Sigmoid colon (tissue), 7 donors: ENCODE measurements around the gene PLXND1. TPM values are rescaled to one million over a fixed set of nuclear protein-coding genes. Genes with fewer than 3 reads are reported as not detected.

Experiments
- DNase-seq: peaks from one replicate; pipeline ENCODE4 v3.0.0-alpha.2; 2019
- H3K27ac ChIP-seq, 4 donors: fragments of 200-600 bp; sonication (generic); one replicate each; pipeline ENCODE4 v1.5.1; 2016 to 2019; ENCODE audit warnings: mild to moderate bottlenecking in 1 of 4
- H3K27me3 ChIP-seq, 3 donors: fragments of 200-600 bp; sonication (generic); one replicate each; pipeline ENCODE4 v1.5.1; 2019; ENCODE audit warnings: mild to moderate bottlenecking in 1 of 3
- H3K36me3 ChIP-seq, 4 donors: fragments of 200-600 bp; sonication (generic); one replicate each; pipeline ENCODE4 v1.5.1; 2016 to 2019
- H3K4me1 ChIP-seq, 4 donors: fragments of 200-600 bp; sonication (generic); one replicate each; pipeline ENCODE4 v1.5.1; 2017 to 2019
- H3K4me3 ChIP-seq, 4 donors: fragments of 200-600 bp; sonication (generic); one replicate each; pipeline ENCODE4 v1.5.1; 2017 to 2019; ENCODE audit warnings: mild to moderate bottlenecking in 2 of 4, moderate library complexity in 1 of 4
- H3K9me3 ChIP-seq, 4 donors: fragments of 200-600 bp in 3 of 4; sonication (generic) in 3 of 4; one replicate each; pipeline versions ENCODE4 v1.5.1 to v1.6.1; 2013 to 2019
- EP300 ChIP-seq, 4 donors: sonication (generic); formaldehyde crosslinking; IDR thresholded peaks; one replicate each; pipeline ENCODE4 v1.6.1; 2017; ENCODE audit warnings: antibody characterized with exemption in 4 of 4
- POLR2A ChIP-seq, 2 donors: fragments of 450-650 bp; IDR thresholded peaks; one replicate each; pipeline ENCODE4 v1.6.1; 2016; ENCODE audit warnings: antibody characterized with exemption in 2 of 2, mild to moderate bottlenecking in 2 of 2, moderate library complexity in 2 of 2
- POLR2AphosphoS5 ChIP-seq, 4 donors: sonication (generic); formaldehyde crosslinking; IDR thresholded peaks; one replicate each; pipeline ENCODE4 v1.6.1; 2017; ENCODE audit warnings: antibody characterized with exemption in 4 of 4
- WGBS, 2 donors: extraction: QIAGEN DNeasy Blood & Tissue Kit; methylation state at CpG; one replicate each; pipeline ENCODE4 v1.1.7; 2013; 5-methylcytosine and 5-hydroxymethylcytosine counted together
- intact Hi-C: fragments of 100-400 bp; cut with DNase I; formaldehyde crosslinking; loops from one replicate; pipeline ENCODE4 v1.15.1; 2023
- polyA plus RNA-seq, 3 donors: library from polyadenylated mRNA; stranded (reverse); fragments of 200-250 nt; gene quantifications; one replicate each; pipeline ENCODE4 v1.2.3, GENCODE V29; 2013
- total RNA-seq, 4 donors: library from RNA; depleted of rRNA; stranded (reverse); fragments of >200 nt; gene quantifications; one replicate each; pipeline ENCODE4 v1.1.0, GENCODE V29; 2016
- TF ChIP-seq, protein P1 (sequence below), 4 experiments: fragments of 450-650 bp in 3 of 4; fragments of 200-600 bp in 1 of 4; IDR thresholded peaks; one replicate each; pipeline ENCODE4 v1.5.1; 2016 to 2019; ENCODE audit warnings: antibody characterized with exemption in 4 of 4, mild to moderate bottlenecking in 3 of 4, moderate library complexity in 2 of 4
- donor health status: healthy with polysubstance abuse.
- donor health status: Bipolar disorder and iron deficiency.
- donor health status: healthy.

Gene PLXND1
- total and polyA plus RNA-seq, 7 donors, result 9.6 to 77.0 (median 42.0) TPM

DNA sequence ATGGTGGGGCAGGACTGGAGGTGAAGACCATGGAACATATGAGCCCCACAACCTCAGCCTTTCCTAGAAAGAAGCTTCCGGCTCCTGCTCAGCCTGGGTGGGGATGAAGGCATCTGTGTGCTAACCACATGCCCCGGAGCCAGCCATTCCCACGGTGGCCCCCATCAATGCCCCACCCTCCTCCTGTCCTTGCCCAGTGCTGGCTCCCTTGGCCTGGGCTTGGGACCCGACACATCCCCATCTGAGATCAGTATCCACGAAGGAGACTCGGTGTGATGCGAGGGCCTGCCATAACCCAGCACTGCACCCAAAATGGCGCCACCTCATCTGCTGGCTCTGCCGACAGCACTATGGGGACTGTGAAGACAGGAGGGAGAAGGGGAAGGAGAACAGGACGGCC is 16.5 kb upstream of the PLXND1 start:
- no peaks in the 10 kb centered on the region for H3K36me3 ChIP-seq
- DNase-seq, result no peak
- WGBS, 2 donors, result 90% methylated on average over 10 of the region's 10 CpGs
- H3K4me3 ChIP-seq, result no peak overlapping the region
- H3K27me3 ChIP-seq, result no peaks in the 10 kb centered on the region
- H3K9me3 ChIP-seq, result no peaks in the 10 kb centered on the region
- TF ChIP-seq POLR2A (IDR thresholded peaks at IDR 0.05) (no peak), POLR2AphosphoS5 (IDR thresholded peaks at IDR 0.05) (no peak), EP300 (IDR thresholded peaks at IDR 0.05) (no peak)
- TF ChIP-seq, protein P1, sequence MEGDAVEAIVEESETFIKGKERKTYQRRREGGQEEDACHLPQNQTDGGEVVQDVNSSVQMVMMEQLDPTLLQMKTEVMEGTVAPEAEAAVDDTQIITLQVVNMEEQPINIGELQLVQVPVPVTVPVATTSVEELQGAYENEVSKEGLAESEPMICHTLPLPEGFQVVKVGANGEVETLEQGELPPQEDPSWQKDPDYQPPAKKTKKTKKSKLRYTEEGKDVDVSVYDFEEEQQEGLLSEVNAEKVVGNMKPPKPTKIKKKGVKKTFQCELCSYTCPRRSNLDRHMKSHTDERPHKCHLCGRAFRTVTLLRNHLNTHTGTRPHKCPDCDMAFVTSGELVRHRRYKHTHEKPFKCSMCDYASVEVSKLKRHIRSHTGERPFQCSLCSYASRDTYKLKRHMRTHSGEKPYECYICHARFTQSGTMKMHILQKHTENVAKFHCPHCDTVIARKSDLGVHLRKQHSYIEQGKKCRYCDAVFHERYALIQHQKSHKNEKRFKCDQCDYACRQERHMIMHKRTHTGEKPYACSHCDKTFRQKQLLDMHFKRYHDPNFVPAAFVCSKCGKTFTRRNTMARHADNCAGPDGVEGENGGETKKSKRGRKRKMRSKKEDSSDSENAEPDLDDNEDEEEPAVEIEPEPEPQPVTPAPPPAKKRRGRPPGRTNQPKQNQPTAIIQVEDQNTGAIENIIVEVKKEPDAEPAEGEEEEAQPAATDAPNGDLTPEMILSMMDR (IDR thresholded peaks at IDR 0.05), result no peak
- H3K27ac ChIP-seq, result peak overlapping the region; percentile 43 to 99 (median 76)
- peaks cover 0 to 44% (median 36%) of the 10 kb centered on the region in 4 donors for H3K4me1 ChIP-seq
- intact Hi-C loops, result loop anchor here (10.0 kb wide), 1 partner anchor 382 kb away; no protein-coding TSS in a partner anchor

DNA sequence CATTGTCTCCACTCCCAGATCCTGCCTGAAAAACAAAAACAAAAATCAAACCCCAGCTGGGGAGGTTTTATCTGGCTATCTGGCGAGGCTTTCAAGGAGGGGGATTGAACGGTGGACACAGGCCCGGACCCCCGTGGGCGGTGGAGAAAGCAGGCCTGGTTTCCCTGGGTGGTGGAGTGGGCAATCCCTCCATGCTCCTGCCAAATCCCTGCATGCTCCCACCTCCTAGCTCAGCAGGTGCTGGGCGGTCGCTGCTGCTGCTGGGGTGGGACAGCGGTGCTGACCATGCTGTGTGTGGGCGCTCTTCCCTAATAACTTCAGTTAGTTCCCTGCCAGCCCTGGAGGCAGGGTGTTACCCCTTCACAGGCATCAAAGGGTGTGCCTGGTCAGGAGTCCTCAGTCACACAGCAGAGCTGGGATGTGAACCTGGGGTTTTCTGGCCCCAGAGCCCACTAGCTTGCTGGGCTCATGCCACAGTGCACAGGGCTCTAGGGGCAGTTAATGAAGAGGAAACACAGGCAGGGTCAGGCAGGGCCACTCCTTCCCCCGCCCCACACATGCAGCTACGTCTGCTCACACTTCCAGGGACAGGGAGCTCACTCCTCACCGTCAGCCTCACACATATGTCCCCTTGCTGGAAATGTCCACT is 15.9 kb upstream of the PLXND1 start:
- Histone ChIP-seq H3K4me1 (peaks cover 0 to 42% (median 34%) of the 10 kb centered on the region in 4 donors), H3K27ac (peak overlapping the region; percentile 43 to 99 (median 76))
- 72 to 80% methylated on average over 12 of the region's 12 CpGs for WGBS, 2 donors

DNA sequence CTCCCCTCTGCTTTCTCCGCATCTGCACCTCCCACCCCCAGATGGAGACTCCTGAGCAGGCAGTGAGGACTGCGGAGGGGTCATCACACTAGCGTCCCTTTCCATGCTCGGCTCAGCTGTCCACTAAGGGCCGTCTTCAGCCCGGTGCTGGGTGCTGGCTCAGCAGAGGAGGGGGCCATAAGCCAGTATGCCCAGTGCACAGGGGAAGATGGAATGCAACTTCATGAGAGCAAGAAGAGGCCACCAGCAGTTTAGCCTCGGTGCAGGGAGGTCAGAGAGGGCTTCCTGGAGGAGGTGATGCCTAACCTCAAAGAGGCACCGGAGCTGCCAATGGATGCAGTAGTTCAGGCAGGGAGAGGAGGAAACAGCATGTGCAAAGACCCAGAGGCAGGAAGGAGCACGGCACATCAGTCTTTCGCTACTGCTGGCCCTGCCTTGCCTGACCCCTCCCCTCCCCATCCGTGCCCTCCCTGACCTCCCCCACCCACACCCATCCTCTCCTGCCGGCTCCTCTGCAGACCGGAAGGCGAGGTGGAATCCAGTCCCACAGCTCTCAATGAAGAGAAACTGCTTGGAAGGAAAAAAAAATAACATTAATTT is 15.2 kb upstream of the PLXND1 start:
- DNase-seq, result no peak
- 74 to 77% methylated on average over 14 of the region's 14 CpGs for WGBS, 2 donors
- Histone ChIP-seq H3K4me3 (no peak overlapping the region), H3K27ac (peak overlapping the region in 3 of 4 donors; percentile 56 to 99 (median 95)), H3K9me3 (no peaks in the 10 kb centered on the region), H3K27me3 (no peaks in the 10 kb centered on the region), H3K36me3 (no peaks in the 10 kb centered on the region), H3K4me1 (peaks cover 0 to 42% (median 32%) of the 10 kb centered on the region in 4 donors)
- intact Hi-C loops, result loop anchor here (10.0 kb wide), 1 partner anchor 383 kb away; no protein-coding TSS in a partner anchor
- TF ChIP-seq, protein P1 (IDR thresholded peaks at IDR 0.05), result no peak
- TF ChIP-seq POLR2AphosphoS5 (IDR thresholded peaks at IDR 0.05), result no peak
- TF ChIP-seq POLR2A (IDR thresholded peaks at IDR 0.05), result no peak
- no peak for TF ChIP-seq EP300 (IDR thresholded peaks at IDR 0.05)

More for the DNA sequence above, 15.9 kb upstream of the PLXND1 start:
- intact Hi-C loops, result loop anchor here (10.0 kb wide), 1 partner anchor 382 kb away; no protein-coding TSS in a partner anchor
- Histone ChIP-seq H3K27me3 (no peaks in the 10 kb centered on the region), H3K36me3 (no peaks in the 10 kb centered on the region), H3K9me3 (no peaks in the 10 kb centered on the region), H3K4me3 (no peak overlapping the region)
- peak; percentile 66 for DNase-seq
- TF ChIP-seq EP300 (IDR thresholded peaks at IDR 0.05), result no peak
- TF ChIP-seq POLR2AphosphoS5 (IDR thresholded peaks at IDR 0.05), result no peak

DNA sequence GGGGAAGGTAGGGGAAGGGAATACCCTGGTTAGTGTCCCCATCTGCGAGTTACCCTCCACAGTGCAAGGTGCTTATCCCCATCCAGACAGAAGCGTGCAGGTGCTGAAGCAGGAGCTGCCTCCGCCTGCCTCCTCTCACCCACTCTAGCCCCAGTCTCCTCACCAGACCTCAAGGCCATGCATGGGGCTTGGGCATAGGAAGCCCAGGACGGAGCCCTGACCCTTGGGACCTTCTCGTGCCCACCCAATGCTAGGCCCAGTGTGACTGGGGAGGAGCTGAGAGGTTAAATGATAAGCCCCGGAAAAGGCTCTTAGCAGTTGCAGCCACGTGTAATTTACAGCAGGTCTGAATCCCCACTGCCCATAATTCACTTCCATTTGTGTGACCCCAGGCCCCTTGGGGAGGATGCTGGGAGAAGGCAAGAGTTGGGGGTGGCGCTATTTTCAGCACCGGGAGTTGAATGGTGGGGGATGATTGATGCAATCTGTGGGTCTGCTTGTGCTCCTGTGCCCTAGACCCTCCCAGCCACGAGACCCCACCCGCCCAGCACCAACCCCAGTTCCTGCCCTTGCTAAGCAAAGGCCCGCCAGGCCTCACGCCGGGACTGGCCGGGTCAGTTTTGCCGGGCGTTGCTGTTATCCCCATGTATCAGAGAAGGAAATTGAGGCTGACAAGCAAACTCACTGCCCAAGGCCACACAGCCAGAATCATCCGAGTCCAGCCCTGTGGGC is 14.5 kb upstream of the PLXND1 start:
- Histone ChIP-seq H3K36me3 (no peaks in the 10 kb centered on the region), H3K9me3 (no peaks in the 10 kb centered on the region), H3K4me1 (peaks cover 0 to 43% (median 30%) of the 10 kb centered on the region in 4 donors), H3K27ac (no peak overlapping the region), H3K4me3 (no peak overlapping the region), H3K27me3 (no peaks in the 10 kb centered on the region)
- intact Hi-C loops, result loop anchor here (10.0 kb wide), 1 partner anchor 384 kb away; no protein-coding TSS in a partner anchor
- DNase-seq, result no peak
- TF ChIP-seq POLR2AphosphoS5 (IDR thresholded peaks at IDR 0.05) (no peak), POLR2A (IDR thresholded peaks at IDR 0.05) (no peak), EP300 (IDR thresholded peaks at IDR 0.05) (no peak)
- TF ChIP-seq, protein P1 (IDR thresholded peaks at IDR 0.05), result no peak
- 81 to 85% methylated on average over 18 of the region's 18 CpGs for WGBS, 2 donors
